Measurements from ENCODE around the gene SPEN. TPM values are rescaled to one million over a fixed set of nuclear protein-coding genes. Genes with fewer than 3 reads are reported as not detected.

Gene SPEN
- total and polyA plus RNA-seq, 2 experiments from 2014 or later = 24.3 to 25.9 TPM

DNA sequence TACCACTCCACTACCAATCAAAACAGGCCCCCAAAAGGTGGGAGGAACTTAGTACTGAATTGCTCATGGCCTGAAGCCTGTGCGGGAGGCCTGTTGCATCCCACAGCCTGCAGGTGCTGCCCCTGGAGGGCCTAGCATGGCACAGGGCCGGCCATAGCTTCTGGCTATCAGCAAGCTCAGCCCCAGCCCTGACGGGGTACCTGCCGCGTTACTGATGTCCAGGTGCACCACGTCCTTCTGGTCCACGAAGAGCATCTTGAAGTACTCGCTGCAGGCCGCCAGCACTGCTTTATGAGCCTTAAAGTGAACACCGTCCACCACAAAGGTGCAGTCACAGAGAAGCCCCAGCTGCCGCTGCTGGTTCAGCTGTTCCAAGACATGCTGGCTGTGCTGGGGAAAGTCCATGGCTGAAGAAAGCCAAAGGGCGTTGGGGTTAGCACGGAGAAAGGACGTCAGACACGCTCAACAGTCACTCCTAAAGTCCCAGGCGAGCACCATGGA, 100.6 kb downstream of the SPEN start:
- Histone ChIP-seq H3K9me3 (ENCODE audit: low read depth) (no peaks in the 10 kb centered on the region), H3K9me2 (replicated peaks; ENCODE audit: insufficient read depth) (no peaks in the 10 kb centered on the region), H3K4me1 (ENCODE audit: insufficient read depth) (peaks cover 29% of the 10 kb centered on the region), H3K4me2 (no peak overlapping the region), H2AFZ (no peak overlapping the region), H3K36me3 (replicated peaks; ENCODE audit: insufficient read depth, low read depth) (no peaks in the 10 kb centered on the region), H3K27ac (no peak overlapping the region), H3K27me3 (no peaks in the 10 kb centered on the region), H3K4me3 (no peak overlapping the region), H4K20me1 (ENCODE audit: insufficient read depth, poor library complexity, severe bottlenecking) (no peaks in the 10 kb centered on the region), H3K79me2 (peaks cover 34% of the 10 kb centered on the region)
- TF ChIP-seq EZH2phosphoT487 (IDR thresholded peaks at IDR 0.05; ENCODE audit: low read depth, severe bottlenecking, unreplicated experiment) (no peak), EZH2 (IDR thresholded peaks at IDR 0.05; ENCODE audit: borderline replicate concordance) (no peak)
- TF ChIP-seq, protein P1, sequence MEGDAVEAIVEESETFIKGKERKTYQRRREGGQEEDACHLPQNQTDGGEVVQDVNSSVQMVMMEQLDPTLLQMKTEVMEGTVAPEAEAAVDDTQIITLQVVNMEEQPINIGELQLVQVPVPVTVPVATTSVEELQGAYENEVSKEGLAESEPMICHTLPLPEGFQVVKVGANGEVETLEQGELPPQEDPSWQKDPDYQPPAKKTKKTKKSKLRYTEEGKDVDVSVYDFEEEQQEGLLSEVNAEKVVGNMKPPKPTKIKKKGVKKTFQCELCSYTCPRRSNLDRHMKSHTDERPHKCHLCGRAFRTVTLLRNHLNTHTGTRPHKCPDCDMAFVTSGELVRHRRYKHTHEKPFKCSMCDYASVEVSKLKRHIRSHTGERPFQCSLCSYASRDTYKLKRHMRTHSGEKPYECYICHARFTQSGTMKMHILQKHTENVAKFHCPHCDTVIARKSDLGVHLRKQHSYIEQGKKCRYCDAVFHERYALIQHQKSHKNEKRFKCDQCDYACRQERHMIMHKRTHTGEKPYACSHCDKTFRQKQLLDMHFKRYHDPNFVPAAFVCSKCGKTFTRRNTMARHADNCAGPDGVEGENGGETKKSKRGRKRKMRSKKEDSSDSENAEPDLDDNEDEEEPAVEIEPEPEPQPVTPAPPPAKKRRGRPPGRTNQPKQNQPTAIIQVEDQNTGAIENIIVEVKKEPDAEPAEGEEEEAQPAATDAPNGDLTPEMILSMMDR (IDR thresholded peaks at IDR 0.05; ENCODE audit: poor library complexity) = no peak
- WGBS (ENCODE audit: low lambda C conversion rate, missing lambda C conversion rate) = 92% methylated on average over 16 of the region's 16 CpGs
- DNase-seq (ENCODE audit: low spot score) = no peak

DNA sequence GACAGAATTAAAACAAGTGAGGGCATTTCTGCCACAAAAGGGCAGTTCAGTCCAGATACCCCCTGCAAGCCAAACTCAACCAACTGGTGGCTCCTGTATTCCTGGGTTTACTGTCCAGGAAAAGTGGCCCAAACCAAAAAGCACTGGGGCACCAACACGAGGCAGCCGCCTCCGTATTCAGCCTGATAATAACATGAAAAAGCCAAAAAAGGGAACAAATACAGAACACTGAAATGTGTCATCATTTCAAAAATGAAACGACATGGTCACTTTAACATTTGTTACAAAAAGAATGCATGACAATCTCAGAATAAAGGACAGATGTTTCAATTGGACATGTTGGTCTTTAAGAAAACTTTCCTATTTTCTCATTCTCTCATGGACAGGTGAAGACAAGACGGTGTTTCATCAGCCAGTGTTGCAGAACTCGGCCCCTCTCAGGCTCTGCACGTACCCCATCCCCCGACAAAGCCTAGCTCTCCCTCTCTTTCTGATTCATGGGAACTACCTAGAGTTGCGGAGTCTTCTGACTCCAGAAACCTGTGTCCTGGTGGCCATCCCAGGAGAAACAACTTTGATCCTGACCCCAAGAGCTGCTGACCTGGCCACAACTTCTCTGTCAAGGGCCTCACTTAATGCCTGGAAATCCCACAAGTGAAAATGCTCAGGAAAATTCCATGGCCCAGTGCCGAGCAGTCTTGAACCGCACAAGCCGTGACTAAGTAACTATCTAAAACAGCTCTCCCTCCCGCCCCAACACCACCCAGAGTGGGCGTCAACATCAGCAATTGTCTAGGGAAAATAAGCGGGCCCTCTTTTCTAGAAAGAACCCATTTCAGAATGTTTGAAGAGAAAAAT, 101.3 kb downstream of the SPEN start:
- peaks cover 29% of the 10 kb centered on the region for H3K4me1 ChIP-seq (ENCODE audit: insufficient read depth)
- H3K27me3 ChIP-seq = no peaks in the 10 kb centered on the region
- H3K4me3 ChIP-seq = no peak overlapping the region
- H4K20me1 ChIP-seq (ENCODE audit: insufficient read depth, poor library complexity, severe bottlenecking) = no peaks in the 10 kb centered on the region
- peak overlapping the region; percentile 56 for H3K4me2 ChIP-seq
- H2AFZ ChIP-seq = no peak overlapping the region
- DNase-seq (ENCODE audit: low spot score) = peak; percentile 66
- TF ChIP-seq EZH2phosphoT487 (IDR thresholded peaks at IDR 0.05; ENCODE audit: low read depth, severe bottlenecking, unreplicated experiment) = no peak
- TF ChIP-seq, protein P1 (IDR thresholded peaks at IDR 0.05; ENCODE audit: poor library complexity) = no peak
- TF ChIP-seq EZH2 (IDR thresholded peaks at IDR 0.05; ENCODE audit: borderline replicate concordance) = no peak
- H3K79me2 ChIP-seq = peaks cover 41% of the 10 kb centered on the region
- no peaks in the 10 kb centered on the region for H3K9me2 ChIP-seq (replicated peaks; ENCODE audit: insufficient read depth)
- no peaks in the 10 kb centered on the region for H3K36me3 ChIP-seq (replicated peaks; ENCODE audit: insufficient read depth, low read depth)
- WGBS (ENCODE audit: low lambda C conversion rate, missing lambda C conversion rate) = 84% methylated on average over 15 of the region's 15 CpGs
- peak overlapping the region; percentile 95 for H3K27ac ChIP-seq
- H3K9me3 ChIP-seq (ENCODE audit: low read depth) = no peaks in the 10 kb centered on the region

DNA sequence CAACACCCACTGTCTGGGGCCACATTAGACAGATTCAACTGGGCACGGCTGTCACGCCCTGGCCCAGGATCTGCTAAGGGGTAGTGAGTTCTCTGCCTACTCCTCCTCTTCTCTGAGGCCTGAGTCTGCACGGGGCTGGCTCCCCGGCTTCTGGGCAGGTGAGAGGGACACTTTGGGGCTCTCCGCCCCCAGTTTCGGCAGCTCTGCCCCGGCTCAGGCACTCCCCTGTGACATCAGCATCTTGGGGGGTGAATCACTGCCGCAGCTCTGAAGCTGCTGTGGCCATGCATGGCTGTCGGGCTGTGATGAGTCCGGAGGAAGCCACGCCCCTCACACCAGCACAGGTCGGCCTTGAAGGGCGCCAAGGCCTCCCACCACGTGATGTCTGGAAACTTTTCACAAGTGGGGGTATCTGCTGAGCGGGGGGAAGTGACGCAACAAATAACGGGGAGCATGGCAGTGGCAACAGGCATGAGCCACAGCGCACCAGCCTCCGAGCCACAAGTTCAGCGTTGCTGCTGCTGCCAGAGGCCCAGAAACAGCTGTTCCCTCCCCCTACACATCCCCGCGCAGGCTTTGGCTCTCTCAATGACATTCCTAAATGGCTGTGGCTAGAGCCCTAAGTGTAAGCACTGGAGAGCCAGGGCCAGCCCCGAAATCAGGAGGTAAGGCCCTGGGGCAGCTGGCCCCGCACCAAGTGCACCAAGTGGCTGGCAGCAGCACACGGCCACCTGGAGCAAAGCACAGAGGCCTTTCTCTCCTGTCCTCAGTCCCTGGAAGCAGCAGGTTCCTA, 102.1 kb downstream of the SPEN start:
- H3K4me1 ChIP-seq (ENCODE audit: insufficient read depth) = peaks cover 29% of the 10 kb centered on the region
- H3K79me2 ChIP-seq = peaks cover 50% of the 10 kb centered on the region
- no peaks in the 10 kb centered on the region for H3K9me2 ChIP-seq (replicated peaks; ENCODE audit: insufficient read depth)
- TF ChIP-seq EZH2phosphoT487 (IDR thresholded peaks at IDR 0.05; ENCODE audit: low read depth, severe bottlenecking, unreplicated experiment) = no peak
- TF ChIP-seq EZH2 (IDR thresholded peaks at IDR 0.05; ENCODE audit: borderline replicate concordance) = no peak
- TF ChIP-seq, protein P1 (IDR thresholded peaks at IDR 0.05; ENCODE audit: poor library complexity) = no peak
- peak; percentile 89 for DNase-seq (ENCODE audit: low spot score)
- 61% methylated on average over 25 of the region's 25 CpGs for WGBS (ENCODE audit: low lambda C conversion rate, missing lambda C conversion rate)
- H3K4me3 ChIP-seq = no peak overlapping the region
- no peak overlapping the region for H2AFZ ChIP-seq
- H3K27me3 ChIP-seq = no peaks in the 10 kb centered on the region
- H3K27ac ChIP-seq = peak overlapping the region; percentile 95
- no peaks in the 10 kb centered on the region for H4K20me1 ChIP-seq (ENCODE audit: insufficient read depth, poor library complexity, severe bottlenecking)
- no peaks in the 10 kb centered on the region for H3K9me3 ChIP-seq (ENCODE audit: low read depth)
- H3K4me2 ChIP-seq = peak overlapping the region; percentile 56
- H3K36me3 ChIP-seq (replicated peaks; ENCODE audit: insufficient read depth, low read depth) = no peaks in the 10 kb centered on the region
